Raji (cell line): ENCODE measurements around the gene LIPC.

Experiments
- POLR2A ChIP-seq: IDR thresholded peaks from 2 replicates; pipeline ENCODE4 v1.6.1; 2011; ENCODE audit warnings: low read depth, low read length, control low read depth; ENCODE audit not compliant: insufficient read depth

Gene LIPC

GRCh38 chr15:58497046-58497785 is 65.4 kb downstream of the LIPC start:
- TF ChIP-seq POLR2A, result no peak

- TF ChIP-seq POLR2A, result no peak
Measured at GRCh38 chr15:58498821-58499580, 67.2 kb downstream of the LIPC start.

- no peak for TF ChIP-seq POLR2A
Measured at GRCh38 chr15:58501006-58501405, 69.2 kb downstream of the LIPC start.

GRCh38 chr15:58501636-58502188 is 69.9 kb downstream of the LIPC start:
- no peak for TF ChIP-seq POLR2A

- TF ChIP-seq POLR2A, result no peak
Measured at GRCh38 chr15:58503139-58504027, 71.6 kb downstream of the LIPC start.

- TF ChIP-seq POLR2A, result no peak
Measured at GRCh38 chr15:58504674-58505234, 73.0 kb downstream of the LIPC start.

- no peak for TF ChIP-seq POLR2A
Measured at GRCh38 chr15:58505581-58505980, 73.8 kb downstream of the LIPC start.

GRCh38 chr15:58506064-58506490 is 74.3 kb downstream of the LIPC start:
- TF ChIP-seq POLR2A, result no peak

GRCh38 chr15:58506783-58507668 is 75.2 kb downstream of the LIPC start:
- TF ChIP-seq POLR2A, result no peak

GRCh38 chr15:58509556-58509955 is 77.8 kb downstream of the LIPC start:
- no peak for TF ChIP-seq POLR2A

- no peak for TF ChIP-seq POLR2A
Measured at GRCh38 chr15:58510715-58511598, 79.2 kb downstream of the LIPC start.

GRCh38 chr15:58511599-58511987 is 79.8 kb downstream of the LIPC start:
- TF ChIP-seq POLR2A, result no peak

- no peak for TF ChIP-seq POLR2A
Measured at GRCh38 chr15:58512522-58512921, 80.7 kb downstream of the LIPC start.

- TF ChIP-seq POLR2A, result no peak
Measured at GRCh38 chr15:58513008-58513407, 81.2 kb downstream of the LIPC start.
